PFSK-1 (cell line): ENCODE measurements around the gene SFMBT2.

ENCODE experiments used
- FOXP2 ChIP-seq: optimal IDR thresholded peaks from 2 replicates; pipeline ENCODE3; 2011; ENCODE audit warnings: borderline replicate concordance, control low read depth, inconsistent platforms; ENCODE audit not compliant: insufficient read depth; ENCODE audit errors: extremely low read length, extremely low read depth
- POLR2AphosphoS5 ChIP-seq: IDR thresholded peaks from 2 replicates; pipeline ENCODE4 v1.6.1; 2012; ENCODE audit warnings: low read depth, mild to moderate bottlenecking, control low read depth, low read length, moderate library complexity
- REST ChIP-seq, 2 experiments: IDR thresholded peaks; 2 replicates each; pipeline versions ENCODE4 v1.6.1 to v1.8.0; 2011 to 2012; ENCODE audit warnings: low read depth in 2 of 2, low read length in 2 of 2, control low read depth in 1 of 2, inconsistent platforms in 1 of 2, mild to moderate bottlenecking in 1 of 2, moderate library complexity in 1 of 2; ENCODE audit not compliant: insufficient read depth in 1 of 2
- SIN3A ChIP-seq: IDR thresholded peaks from 2 replicates; pipeline ENCODE4 v1.6.1; 2012; ENCODE audit warnings: mild to moderate bottlenecking, low read length, moderate library complexity, borderline replicate concordance; ENCODE audit not compliant: insufficient read depth
- TAF1 ChIP-seq: IDR thresholded peaks from 2 replicates; pipeline ENCODE4 v1.6.1; 2012; ENCODE audit warnings: low read length, control low read depth, borderline replicate concordance; ENCODE audit not compliant: insufficient read depth

The SFMBT2 gene

GRCh38 chr10:7359954-7360353 is 50.9 kb downstream of the SFMBT2 start:
- no peak for TF ChIP-seq SIN3A
- TF ChIP-seq REST (IDR thresholded peaks at IDR 0.05; ENCODE audit: insufficient read depth in 1 of 2, low read depth in 2 of 2, low read length in 2 of 2) = no peak
- no peak for TF ChIP-seq FOXP2
- TF ChIP-seq TAF1 = no peak
- no peak for TF ChIP-seq POLR2AphosphoS5

- TF ChIP-seq FOXP2 (no peak), REST (IDR thresholded peaks at IDR 0.05; ENCODE audit: insufficient read depth in 1 of 2, low read depth in 2 of 2, low read length in 2 of 2) (no peak), POLR2AphosphoS5 (no peak), SIN3A (no peak), TAF1 (no peak)
These were observed 51.5 kb downstream of the SFMBT2 start for GRCh38 chr10:7359356-7359755.

GRCh38 chr10:7357193-7357592 is 53.6 kb downstream of the SFMBT2 start:
- TF ChIP-seq SIN3A (no peak), TAF1 (no peak), FOXP2 (no peak), REST (IDR thresholded peaks at IDR 0.05; ENCODE audit: insufficient read depth in 1 of 2, low read depth in 2 of 2, low read length in 2 of 2) (no peak), POLR2AphosphoS5 (no peak)

- TF ChIP-seq SIN3A (no peak), REST (IDR thresholded peaks at IDR 0.05; ENCODE audit: insufficient read depth in 1 of 2, low read depth in 2 of 2, low read length in 2 of 2) (no peak), FOXP2 (no peak), POLR2AphosphoS5 (no peak), TAF1 (no peak)
These were observed 56.3 kb downstream of the SFMBT2 start for GRCh38 chr10:7354330-7355047.
